Measurements from ENCODE around the gene APBB2. TPM values are rescaled to one million over a fixed set of nuclear protein-coding genes. Genes with fewer than 3 reads are reported as not detected.

APBB2 gene
- total RNA-seq, 1 experiment from 2014 or later: 49.0 TPM

DNA sequence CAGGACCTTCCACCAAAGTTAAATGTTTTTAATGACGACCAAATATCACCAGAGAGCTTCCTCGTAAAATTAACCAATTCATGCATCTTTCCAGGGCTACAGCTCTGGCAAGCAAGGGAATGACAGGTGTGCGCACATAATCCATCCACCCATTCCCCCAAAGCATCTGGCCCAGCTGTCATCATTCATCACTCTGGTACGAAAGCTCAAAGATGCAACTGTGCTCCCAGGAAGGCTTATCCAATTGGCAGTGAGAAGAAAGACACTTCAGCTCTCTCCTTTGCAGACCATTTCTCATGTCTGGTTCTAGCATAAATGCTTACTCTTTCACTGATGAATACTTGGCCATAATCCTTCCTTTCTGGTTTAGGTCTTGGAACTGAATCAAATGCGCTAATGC lies 325.4 kb downstream of the APBB2 start:
- H3K4me3 Mint-ChIP-seq: no peak overlapping the region
- H3K4me1 Mint-ChIP-seq: no peaks in the 10 kb centered on the region
- CTCF ChIA-PET: interaction anchor here (0.8 to 3.1 kb wide), 3 partner anchors 9 to 48 kb away, joined by 3 to 13 read pairs (median 3); no protein-coding TSS in a partner anchor
- H3K27me3 Mint-ChIP-seq (ENCODE audit: low read depth): no peaks in the 10 kb centered on the region
- H3K9me3 Mint-ChIP-seq: no peaks in the 10 kb centered on the region
- no peak for DNase-seq (ENCODE audit: low spot score)
- peaks cover 14% of the 10 kb centered on the region for H3K36me3 Mint-ChIP-seq
- POLR2A ChIA-PET: no interaction called here
- no peak overlapping the region for H3K27ac Mint-ChIP-seq
- no peak for TF ChIP-seq ZNF423 (CRISPR knock-in tag; IDR thresholded peaks at IDR 0.05)
- TF ChIP-seq, protein P1, sequence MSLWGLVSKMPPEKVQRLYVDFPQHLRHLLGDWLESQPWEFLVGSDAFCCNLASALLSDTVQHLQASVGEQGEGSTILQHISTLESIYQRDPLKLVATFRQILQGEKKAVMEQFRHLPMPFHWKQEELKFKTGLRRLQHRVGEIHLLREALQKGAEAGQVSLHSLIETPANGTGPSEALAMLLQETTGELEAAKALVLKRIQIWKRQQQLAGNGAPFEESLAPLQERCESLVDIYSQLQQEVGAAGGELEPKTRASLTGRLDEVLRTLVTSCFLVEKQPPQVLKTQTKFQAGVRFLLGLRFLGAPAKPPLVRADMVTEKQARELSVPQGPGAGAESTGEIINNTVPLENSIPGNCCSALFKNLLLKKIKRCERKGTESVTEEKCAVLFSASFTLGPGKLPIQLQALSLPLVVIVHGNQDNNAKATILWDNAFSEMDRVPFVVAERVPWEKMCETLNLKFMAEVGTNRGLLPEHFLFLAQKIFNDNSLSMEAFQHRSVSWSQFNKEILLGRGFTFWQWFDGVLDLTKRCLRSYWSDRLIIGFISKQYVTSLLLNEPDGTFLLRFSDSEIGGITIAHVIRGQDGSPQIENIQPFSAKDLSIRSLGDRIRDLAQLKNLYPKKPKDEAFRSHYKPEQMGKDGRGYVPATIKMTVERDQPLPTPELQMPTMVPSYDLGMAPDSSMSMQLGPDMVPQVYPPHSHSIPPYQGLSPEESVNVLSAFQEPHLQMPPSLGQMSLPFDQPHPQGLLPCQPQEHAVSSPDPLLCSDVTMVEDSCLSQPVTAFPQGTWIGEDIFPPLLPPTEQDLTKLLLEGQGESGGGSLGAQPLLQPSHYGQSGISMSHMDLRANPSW (CRISPR knock-in tag; conservative IDR thresholded peaks at IDR 0.05; ENCODE audit: low read depth): no peak
- no peak for TF ChIP-seq JUN (CRISPR knock-in tag; IDR thresholded peaks at IDR 0.05)
- no peak for ATAC-seq

DNA sequence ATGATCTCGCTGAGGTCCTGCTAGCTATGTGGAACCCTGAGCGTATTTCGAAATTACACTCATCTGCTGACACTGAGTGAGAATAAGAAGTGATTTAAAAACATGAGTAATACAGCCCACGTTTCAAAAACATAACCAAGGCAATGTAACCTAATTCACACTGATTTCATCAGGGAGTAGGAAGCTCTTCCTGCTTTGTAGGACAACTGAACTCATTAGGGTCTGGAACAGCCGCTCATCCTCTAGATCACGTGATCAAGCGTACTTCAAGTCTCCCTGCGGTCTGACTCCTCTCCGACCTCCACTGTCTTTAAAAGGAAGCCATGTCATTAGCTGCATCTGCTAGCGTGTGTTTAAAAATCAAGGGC lies 326.6 kb downstream of the APBB2 start:
- TF ChIP-seq HMGA2 (CRISPR knock-in tag; IDR thresholded peaks at IDR 0.05): no peak
- TF ChIP-seq ZNF219 (CRISPR knock-in tag; IDR thresholded peaks at IDR 0.05; ENCODE audit: borderline replicate concordance): no peak
- TF ChIP-seq RORB (CRISPR knock-in tag; IDR thresholded peaks at IDR 0.05): no peak
- TF ChIP-seq NFYB (CRISPR knock-in tag; conservative IDR thresholded peaks at IDR 0.05; ENCODE audit: low read depth): no peak
- TF ChIP-seq, protein P2, sequence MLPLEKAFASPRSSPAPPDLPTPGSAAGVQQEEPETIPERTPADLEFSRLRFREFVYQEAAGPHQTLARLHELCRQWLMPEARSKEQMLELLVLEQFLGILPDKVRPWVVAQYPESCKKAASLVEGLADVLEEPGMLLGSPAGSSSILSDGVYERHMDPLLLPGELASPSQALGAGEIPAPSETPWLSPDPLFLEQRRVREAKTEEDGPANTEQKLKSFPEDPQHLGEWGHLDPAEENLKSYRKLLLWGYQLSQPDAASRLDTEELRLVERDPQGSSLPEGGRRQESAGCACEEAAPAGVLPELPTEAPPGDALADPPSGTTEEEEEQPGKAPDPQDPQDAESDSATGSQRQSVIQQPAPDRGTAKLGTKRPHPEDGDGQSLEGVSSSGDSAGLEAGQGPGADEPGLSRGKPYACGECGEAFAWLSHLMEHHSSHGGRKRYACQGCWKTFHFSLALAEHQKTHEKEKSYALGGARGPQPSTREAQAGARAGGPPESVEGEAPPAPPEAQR (CRISPR knock-in tag; IDR thresholded peaks at IDR 0.05): no peak
- no peak for TF ChIP-seq CREM (CRISPR knock-in tag; IDR thresholded peaks at IDR 0.05)
- TF ChIP-seq, protein P3, sequence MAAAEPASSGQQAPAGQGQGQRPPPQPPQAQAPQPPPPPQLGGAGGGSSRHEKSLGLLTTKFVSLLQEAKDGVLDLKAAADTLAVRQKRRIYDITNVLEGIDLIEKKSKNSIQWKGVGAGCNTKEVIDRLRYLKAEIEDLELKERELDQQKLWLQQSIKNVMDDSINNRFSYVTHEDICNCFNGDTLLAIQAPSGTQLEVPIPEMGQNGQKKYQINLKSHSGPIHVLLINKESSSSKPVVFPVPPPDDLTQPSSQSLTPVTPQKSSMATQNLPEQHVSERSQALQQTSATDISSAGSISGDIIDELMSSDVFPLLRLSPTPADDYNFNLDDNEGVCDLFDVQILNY (CRISPR knock-in tag; IDR thresholded peaks at IDR 0.05): no peak
- no peak for TF ChIP-seq ZNF423 (CRISPR knock-in tag; IDR thresholded peaks at IDR 0.05)
- TF ChIP-seq TCF7 (CRISPR knock-in tag; IDR thresholded peaks at IDR 0.05; ENCODE audit: low read depth): no peak
- no peak for TF ChIP-seq FOXK1 (CRISPR knock-in tag; IDR thresholded peaks at IDR 0.05)
- TF ChIP-seq NR3C1 (CRISPR knock-in tag; conservative IDR thresholded peaks at IDR 0.05; ENCODE audit: low read depth): no peak
- TF ChIP-seq GRHL2 (CRISPR knock-in tag; IDR thresholded peaks at IDR 0.05; ENCODE audit: insufficient replicate concordance, severe bottlenecking): no peak
- no peak for TF ChIP-seq NR1H2 (CRISPR knock-in tag; IDR thresholded peaks at IDR 0.05)
- TF ChIP-seq, protein P4, sequence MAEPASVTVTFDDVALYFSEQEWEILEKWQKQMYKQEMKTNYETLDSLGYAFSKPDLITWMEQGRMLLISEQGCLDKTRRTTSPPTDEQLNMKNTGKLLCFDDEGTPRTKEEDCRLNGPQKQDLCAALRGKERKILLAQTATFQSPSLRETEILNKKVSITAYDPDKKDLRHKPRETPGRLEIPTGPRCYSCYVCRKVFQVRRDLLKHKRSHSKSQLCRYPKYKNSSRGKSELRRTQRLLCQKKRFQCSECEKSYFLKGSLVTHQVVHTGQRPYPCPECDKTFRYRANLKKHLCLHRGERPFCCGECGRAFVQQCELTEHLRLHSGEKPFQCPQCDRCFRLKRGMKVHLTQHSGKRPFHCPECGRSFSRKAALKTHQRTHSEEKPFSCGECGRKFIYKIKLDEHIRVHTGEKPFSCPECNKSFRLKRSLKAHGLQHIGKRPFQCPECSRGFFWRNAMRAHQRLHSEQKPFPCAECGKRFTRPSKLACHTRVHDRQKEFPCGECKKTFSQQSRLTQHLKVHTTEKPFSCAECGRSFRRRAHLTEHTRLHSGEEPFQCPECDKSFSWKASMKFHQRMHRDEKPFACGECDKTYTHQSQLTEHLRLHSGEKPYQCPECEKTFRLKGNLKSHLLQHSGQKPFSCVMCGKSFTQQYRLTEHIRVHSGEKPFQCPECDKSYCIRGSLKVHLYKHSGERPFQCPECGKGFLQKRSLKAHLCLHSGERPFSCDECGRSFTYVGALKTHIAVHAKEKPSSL (CRISPR knock-in tag; conservative IDR thresholded peaks at IDR 0.05): no peak
- TF ChIP-seq FOXJ3 (CRISPR knock-in tag; IDR thresholded peaks at IDR 0.05; ENCODE audit: borderline replicate concordance): no peak
- no peak for TF ChIP-seq ZNF416 (CRISPR knock-in tag; IDR thresholded peaks at IDR 0.05)
- H3K36me3 Mint-ChIP-seq: peaks cover 14% of the 10 kb centered on the region
- no peaks in the 10 kb centered on the region for H3K4me1 Mint-ChIP-seq
- no peaks in the 10 kb centered on the region for H3K27me3 Mint-ChIP-seq (ENCODE audit: low read depth)
- H3K9me3 Mint-ChIP-seq: no peaks in the 10 kb centered on the region
- no peak for ATAC-seq
- H3K27ac Mint-ChIP-seq: peak overlapping the region; percentile 54
- ChIA-PET CTCF (interaction anchor here (0.7 to 3.1 kb wide), 2 partner anchors 10 to 326 kb away, joined by 3 to 13 read pairs; partner anchors contain the start of gene APBB2), POLR2A (no interaction called here)
- no peak overlapping the region for H3K4me3 Mint-ChIP-seq
- DNase-seq (ENCODE audit: low spot score): no peak
